Measurements from ENCODE around the gene PRKAG2.

DNA sequence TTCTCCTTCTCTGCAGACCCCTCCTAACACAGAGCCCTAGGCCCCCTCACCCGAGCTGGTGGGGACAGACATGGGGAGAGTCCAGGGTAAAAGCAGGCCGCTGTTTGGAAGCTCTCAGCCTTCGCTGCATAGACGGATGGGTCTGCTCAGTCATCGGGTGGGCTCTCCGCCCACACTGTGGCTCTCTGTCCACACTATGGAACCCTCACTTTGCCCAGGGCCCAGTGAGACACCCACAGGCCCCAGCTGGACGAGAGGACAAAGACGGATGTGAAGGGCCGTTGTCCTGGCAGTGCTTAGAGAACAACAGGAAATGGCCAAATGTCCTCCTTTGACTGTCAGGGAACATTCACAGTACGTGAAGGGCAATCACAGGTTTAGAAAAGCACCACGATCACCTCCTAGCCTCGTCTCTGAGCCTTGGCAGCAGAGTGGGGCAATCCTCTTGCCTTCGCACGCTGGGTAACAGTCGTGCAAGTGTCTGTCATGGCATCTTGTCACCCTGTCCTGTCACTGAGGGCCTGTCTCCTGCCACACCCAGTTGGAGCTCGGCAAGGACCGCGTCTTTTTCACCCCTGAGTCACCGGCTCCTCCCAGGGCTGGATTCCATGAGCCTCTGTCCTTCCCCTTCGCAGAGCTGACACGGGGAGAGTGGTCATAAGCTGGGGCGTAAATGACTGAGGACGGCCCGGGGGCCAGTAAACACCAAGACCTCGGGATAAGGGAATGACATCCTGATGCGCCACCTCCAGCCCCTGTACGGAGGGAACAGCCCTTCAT is 80.6 kb downstream of the PRKAG2 start:
- TF ChIP-seq POLR2A (IDR thresholded peaks at IDR 0.05; ENCODE audit: low read depth, low read length) = no peak
- TF ChIP-seq TAF1 (IDR thresholded peaks at IDR 0.05; ENCODE audit: low read depth, low read length) = no peak

Data from GM12891 (cell line).